ENCODE data around the gene SCYL2.

The SCYL2 gene

DNA sequence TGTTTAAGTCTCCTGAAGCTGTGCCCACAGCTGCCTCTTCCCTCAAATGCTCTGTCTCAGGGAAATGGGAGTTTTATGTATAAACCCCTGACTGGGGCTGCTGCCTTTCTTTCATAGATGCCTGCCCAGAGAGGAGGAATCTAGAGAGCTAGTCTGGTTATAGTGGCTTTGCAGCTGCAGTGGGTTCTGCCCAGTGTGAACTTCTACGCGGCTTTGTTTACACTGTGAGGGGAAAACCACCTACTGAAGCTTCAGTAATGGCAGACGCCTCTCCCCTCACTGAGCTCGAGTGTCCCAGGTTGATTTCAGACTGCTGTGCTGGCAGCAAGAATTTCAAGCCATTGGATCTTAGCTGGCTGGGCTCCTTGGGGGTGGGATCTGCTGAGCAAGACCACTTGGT, 36.9 kb downstream of the SCYL2 start:
- Histone ChIP-seq H3K27ac (ENCODE audit: extremely low read depth, low read depth, low read length) (no peak overlapping the region), H3K9me3 (ENCODE audit: control insufficient read depth, insufficient read depth, low read depth, low read length) (no peaks in the 10 kb centered on the region), H3K4me3 (ENCODE audit: low read depth, low read length) (no peak overlapping the region), H3K4me1 (ENCODE audit: control insufficient read depth, insufficient read depth, low read length) (no peaks in the 10 kb centered on the region), H3K36me3 (ENCODE audit: control insufficient read depth in 2 of 2, insufficient read depth in 1 of 2, low read length in 2 of 2) (peaks cover 13 to 51% of the 10 kb centered on the region in 2 experiments; a peak in 2 of 3 replicates)
- POLR2A ChIA-PET: no interaction called here
- CTCF ChIA-PET: no interaction called here
- no peak for TF ChIP-seq GLIS2 (tag by site-specific recombination; IDR thresholded peaks at IDR 0.05)
- TF ChIP-seq, protein P1, sequence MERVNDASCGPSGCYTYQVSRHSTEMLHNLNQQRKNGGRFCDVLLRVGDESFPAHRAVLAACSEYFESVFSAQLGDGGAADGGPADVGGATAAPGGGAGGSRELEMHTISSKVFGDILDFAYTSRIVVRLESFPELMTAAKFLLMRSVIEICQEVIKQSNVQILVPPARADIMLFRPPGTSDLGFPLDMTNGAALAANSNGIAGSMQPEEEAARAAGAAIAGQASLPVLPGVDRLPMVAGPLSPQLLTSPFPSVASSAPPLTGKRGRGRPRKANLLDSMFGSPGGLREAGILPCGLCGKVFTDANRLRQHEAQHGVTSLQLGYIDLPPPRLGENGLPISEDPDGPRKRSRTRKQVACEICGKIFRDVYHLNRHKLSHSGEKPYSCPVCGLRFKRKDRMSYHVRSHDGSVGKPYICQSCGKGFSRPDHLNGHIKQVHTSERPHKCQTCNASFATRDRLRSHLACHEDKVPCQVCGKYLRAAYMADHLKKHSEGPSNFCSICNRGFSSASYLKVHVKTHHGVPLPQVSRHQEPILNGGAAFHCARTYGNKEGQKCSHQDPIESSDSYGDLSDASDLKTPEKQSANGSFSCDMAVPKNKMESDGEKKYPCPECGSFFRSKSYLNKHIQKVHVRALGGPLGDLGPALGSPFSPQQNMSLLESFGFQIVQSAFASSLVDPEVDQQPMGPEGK (tag by site-specific recombination; IDR thresholded peaks at IDR 0.05): no peak
- no peak for TF ChIP-seq ZNF701 (tag by site-specific recombination; IDR thresholded peaks at IDR 0.05)
- TF ChIP-seq ZNF792 (tag by site-specific recombination; IDR thresholded peaks at IDR 0.05): no peak
- TF ChIP-seq, protein P2, sequence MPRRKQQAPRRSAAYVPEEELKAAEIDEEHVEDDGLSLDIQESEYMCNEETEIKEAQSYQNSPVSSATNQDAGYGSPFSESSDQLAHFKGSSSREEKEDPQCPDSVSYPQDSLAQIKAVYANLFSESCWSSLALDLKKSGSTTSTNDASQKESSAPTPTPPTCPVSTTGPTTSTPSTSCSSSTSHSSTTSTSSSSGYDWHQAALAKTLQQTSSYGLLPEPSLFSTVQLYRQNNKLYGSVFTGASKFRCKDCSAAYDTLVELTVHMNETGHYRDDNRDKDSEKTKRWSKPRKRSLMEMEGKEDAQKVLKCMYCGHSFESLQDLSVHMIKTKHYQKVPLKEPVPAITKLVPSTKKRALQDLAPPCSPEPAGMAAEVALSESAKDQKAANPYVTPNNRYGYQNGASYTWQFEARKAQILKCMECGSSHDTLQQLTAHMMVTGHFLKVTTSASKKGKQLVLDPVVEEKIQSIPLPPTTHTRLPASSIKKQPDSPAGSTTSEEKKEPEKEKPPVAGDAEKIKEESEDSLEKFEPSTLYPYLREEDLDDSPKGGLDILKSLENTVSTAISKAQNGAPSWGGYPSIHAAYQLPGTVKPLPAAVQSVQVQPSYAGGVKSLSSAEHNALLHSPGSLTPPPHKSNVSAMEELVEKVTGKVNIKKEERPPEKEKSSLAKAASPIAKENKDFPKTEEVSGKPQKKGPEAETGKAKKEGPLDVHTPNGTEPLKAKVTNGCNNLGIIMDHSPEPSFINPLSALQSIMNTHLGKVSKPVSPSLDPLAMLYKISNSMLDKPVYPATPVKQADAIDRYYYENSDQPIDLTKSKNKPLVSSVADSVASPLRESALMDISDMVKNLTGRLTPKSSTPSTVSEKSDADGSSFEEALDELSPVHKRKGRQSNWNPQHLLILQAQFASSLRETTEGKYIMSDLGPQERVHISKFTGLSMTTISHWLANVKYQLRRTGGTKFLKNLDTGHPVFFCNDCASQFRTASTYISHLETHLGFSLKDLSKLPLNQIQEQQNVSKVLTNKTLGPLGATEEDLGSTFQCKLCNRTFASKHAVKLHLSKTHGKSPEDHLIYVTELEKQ (tag by site-specific recombination; IDR thresholded peaks at IDR 0.05; ENCODE audit: borderline replicate concordance): no peak
- TF ChIP-seq ZNF768 (tag by site-specific recombination; IDR thresholded peaks at IDR 0.05): no peak
- no peak for TF ChIP-seq GLI4 (tag by site-specific recombination; IDR thresholded peaks at IDR 0.05)
- no peak for TF ChIP-seq ZNF585B (tag by site-specific recombination; IDR thresholded peaks at IDR 0.05)
- TF ChIP-seq, protein P3, sequence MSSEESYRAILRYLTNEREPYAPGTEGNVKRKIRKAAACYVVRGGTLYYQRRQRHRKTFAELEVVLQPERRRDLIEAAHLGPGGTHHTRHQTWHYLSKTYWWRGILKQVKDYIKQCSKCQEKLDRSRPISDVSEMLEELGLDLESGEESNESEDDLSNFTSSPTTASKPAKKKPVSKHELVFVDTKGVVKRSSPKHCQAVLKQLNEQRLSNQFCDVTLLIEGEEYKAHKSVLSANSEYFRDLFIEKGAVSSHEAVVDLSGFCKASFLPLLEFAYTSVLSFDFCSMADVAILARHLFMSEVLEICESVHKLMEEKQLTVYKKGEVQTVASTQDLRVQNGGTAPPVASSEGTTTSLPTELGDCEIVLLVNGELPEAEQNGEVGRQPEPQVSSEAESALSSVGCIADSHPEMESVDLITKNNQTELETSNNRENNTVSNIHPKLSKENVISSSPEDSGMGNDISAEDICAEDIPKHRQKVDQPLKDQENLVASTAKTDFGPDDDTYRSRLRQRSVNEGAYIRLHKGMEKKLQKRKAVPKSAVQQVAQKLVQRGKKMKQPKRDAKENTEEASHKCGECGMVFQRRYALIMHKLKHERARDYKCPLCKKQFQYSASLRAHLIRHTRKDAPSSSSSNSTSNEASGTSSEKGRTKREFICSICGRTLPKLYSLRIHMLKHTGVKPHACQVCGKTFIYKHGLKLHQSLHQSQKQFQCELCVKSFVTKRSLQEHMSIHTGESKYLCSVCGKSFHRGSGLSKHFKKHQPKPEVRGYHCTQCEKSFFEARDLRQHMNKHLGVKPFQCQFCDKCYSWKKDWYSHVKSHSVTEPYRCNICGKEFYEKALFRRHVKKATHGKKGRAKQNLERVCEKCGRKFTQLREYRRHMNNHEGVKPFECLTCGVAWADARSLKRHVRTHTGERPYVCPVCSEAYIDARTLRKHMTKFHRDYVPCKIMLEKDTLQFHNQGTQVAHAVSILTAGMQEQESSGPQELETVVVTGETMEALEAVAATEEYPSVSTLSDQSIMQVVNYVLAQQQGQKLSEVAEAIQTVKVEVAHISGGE (tag by site-specific recombination; conservative IDR thresholded peaks at IDR 0.05; ENCODE audit: low read depth): no peak
- TF ChIP-seq, protein P4, sequence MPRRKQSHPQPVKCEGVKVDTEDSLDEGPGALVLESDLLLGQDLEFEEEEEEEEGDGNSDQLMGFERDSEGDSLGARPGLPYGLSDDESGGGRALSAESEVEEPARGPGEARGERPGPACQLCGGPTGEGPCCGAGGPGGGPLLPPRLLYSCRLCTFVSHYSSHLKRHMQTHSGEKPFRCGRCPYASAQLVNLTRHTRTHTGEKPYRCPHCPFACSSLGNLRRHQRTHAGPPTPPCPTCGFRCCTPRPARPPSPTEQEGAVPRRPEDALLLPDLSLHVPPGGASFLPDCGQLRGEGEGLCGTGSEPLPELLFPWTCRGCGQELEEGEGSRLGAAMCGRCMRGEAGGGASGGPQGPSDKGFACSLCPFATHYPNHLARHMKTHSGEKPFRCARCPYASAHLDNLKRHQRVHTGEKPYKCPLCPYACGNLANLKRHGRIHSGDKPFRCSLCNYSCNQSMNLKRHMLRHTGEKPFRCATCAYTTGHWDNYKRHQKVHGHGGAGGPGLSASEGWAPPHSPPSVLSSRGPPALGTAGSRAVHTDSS (tag by site-specific recombination; IDR thresholded peaks at IDR 0.05): no peak
- TF ChIP-seq, protein P5, sequence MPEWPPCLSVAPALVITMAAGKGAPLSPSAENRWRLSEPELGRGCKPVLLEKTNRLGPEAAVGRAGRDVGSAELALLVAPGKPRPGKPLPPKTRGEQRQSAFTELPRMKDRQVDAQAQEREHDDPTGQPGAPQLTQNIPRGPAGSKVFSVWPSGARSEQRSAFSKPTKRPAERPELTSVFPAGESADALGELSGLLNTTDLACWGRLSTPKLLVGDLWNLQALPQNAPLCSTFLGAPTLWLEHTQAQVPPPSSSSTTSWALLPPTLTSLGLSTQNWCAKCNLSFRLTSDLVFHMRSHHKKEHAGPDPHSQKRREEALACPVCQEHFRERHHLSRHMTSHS (tag by site-specific recombination; IDR thresholded peaks at IDR 0.05): no peak
- TF ChIP-seq, protein P6, sequence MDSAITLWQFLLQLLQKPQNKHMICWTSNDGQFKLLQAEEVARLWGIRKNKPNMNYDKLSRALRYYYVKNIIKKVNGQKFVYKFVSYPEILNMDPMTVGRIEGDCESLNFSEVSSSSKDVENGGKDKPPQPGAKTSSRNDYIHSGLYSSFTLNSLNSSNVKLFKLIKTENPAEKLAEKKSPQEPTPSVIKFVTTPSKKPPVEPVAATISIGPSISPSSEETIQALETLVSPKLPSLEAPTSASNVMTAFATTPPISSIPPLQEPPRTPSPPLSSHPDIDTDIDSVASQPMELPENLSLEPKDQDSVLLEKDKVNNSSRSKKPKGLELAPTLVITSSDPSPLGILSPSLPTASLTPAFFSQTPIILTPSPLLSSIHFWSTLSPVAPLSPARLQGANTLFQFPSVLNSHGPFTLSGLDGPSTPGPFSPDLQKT (IDR thresholded peaks at IDR 0.05; ENCODE audit: borderline replicate concordance, low read depth, low read length): no peak
- TF ChIP-seq, protein P7, sequence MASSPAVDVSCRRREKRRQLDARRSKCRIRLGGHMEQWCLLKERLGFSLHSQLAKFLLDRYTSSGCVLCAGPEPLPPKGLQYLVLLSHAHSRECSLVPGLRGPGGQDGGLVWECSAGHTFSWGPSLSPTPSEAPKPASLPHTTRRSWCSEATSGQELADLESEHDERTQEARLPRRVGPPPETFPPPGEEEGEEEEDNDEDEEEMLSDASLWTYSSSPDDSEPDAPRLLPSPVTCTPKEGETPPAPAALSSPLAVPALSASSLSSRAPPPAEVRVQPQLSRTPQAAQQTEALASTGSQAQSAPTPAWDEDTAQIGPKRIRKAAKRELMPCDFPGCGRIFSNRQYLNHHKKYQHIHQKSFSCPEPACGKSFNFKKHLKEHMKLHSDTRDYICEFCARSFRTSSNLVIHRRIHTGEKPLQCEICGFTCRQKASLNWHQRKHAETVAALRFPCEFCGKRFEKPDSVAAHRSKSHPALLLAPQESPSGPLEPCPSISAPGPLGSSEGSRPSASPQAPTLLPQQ (tag by site-specific recombination; IDR thresholded peaks at IDR 0.05): no peak
- no peak for TF ChIP-seq ZNF132 (tag by site-specific recombination; IDR thresholded peaks at IDR 0.05; ENCODE audit: borderline replicate concordance)
- TF ChIP-seq, protein P8, sequence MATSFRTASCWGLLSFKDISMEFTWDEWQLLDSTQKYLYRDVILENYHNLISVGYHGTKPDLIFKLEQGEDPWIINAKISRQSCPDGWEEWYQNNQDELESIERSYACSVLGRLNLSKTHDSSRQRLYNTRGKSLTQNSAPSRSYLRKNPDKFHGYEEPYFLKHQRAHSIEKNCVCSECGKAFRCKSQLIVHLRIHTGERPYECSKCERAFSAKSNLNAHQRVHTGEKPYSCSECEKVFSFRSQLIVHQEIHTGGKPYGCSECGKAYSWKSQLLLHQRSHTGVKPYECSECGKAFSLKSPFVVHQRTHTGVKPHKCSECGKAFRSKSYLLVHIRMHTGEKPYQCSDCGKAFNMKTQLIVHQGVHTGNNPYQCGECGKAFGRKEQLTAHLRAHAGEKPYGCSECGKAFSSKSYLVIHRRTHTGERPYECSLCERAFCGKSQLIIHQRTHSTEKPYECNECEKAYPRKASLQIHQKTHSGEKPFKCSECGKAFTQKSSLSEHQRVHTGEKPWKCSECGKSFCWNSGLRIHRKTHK (tag by site-specific recombination; IDR thresholded peaks at IDR 0.05): no peak
- TF ChIP-seq, protein P9, sequence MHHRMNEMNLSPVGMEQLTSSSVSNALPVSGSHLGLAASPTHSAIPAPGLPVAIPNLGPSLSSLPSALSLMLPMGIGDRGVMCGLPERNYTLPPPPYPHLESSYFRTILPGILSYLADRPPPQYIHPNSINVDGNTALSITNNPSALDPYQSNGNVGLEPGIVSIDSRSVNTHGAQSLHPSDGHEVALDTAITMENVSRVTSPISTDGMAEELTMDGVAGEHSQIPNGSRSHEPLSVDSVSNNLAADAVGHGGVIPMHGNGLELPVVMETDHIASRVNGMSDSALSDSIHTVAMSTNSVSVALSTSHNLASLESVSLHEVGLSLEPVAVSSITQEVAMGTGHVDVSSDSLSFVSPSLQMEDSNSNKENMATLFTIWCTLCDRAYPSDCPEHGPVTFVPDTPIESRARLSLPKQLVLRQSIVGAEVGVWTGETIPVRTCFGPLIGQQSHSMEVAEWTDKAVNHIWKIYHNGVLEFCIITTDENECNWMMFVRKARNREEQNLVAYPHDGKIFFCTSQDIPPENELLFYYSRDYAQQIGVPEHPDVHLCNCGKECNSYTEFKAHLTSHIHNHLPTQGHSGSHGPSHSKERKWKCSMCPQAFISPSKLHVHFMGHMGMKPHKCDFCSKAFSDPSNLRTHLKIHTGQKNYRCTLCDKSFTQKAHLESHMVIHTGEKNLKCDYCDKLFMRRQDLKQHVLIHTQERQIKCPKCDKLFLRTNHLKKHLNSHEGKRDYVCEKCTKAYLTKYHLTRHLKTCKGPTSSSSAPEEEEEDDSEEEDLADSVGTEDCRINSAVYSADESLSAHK (tag by site-specific recombination; IDR thresholded peaks at IDR 0.05): no peak

Measured in HEK293 (cell line).